SK-N-SH (cell line): ENCODE measurements around the gene DDX54. TPM values are rescaled to one million over a fixed set of nuclear protein-coding genes. Genes with fewer than 3 reads are reported as not detected.
A peak's percentile ranks its signal among the peaks of the same experiment; 100 is the strongest.

Source experiments
- CTCF ChIA-PET: fragments of 300-600, 350-600 bp; formaldehyde crosslinking; extraction: SDS; loops from one replicate; lab custom pipeline; 2021; lab: Yijun Ruan, JAX
- POLR2A ChIA-PET: fragments of 350-600 bp; sonication (Branson Sonifier 250); formaldehyde crosslinking; extraction: SDS; loops from one replicate; lab custom pipeline; 2020; ENCODE audit warnings: antibody characterized with exemption, inconsistent platforms; lab: Yijun Ruan, JAX
- DNase-seq: peaks from one replicate; pipeline ENCODE4 v3.0.0; 2012
- H2AFZ ChIP-seq: fragments of 200-600 bp; sonication (generic); 2 replicates; pipeline ENCODE4 v1.8.1; 2016; ENCODE audit warnings: antibody characterized with exemption, mild to moderate bottlenecking, low read depth
- H3F3A ChIP-seq: fragments of 200-600 bp; sonication (generic); replicated peaks from 2 replicates; pipeline ENCODE3; 2016; ENCODE audit warnings: antibody characterized with exemption, mild to moderate bottlenecking; ENCODE audit not compliant: insufficient read depth
- H3K27ac ChIP-seq, 2 experiments: fragments of 200-500 bp in 1 of 2; fragments of 200-600 bp in 1 of 2; sonication (Bioruptor generic) in 1 of 2; sonication (generic), shearing (Covaris generic) in 1 of 2; 2 replicates each; pipeline versions ENCODE4 v1.5.1 to v1.6.1; 2014 to 2016; ENCODE audit warnings: low read depth in 2 of 2, inconsistent platforms in 1 of 2, low read length in 1 of 2, mild to moderate bottlenecking in 1 of 2, mixed read lengths in 1 of 2
- H3K27me3 ChIP-seq: fragments of 200-600 bp; sonication (generic), shearing (Covaris generic); 2 replicates; pipeline ENCODE4 v1.6.1; 2016; ENCODE audit warnings: mixed run types; ENCODE audit not compliant: insufficient read depth
- H3K36me3 ChIP-seq, 2 experiments: fragments of 200-500 bp in 1 of 2; fragments of 200-600 bp in 1 of 2; sonication (Bioruptor generic) in 1 of 2; sonication (generic) in 1 of 2; replicated peaks in 1 of 2; 2 replicates each; pipeline versions ENCODE3 to v1.5.1; 2014 to 2016; ENCODE audit warnings: low read length in 1 of 2, mild to moderate bottlenecking in 1 of 2; ENCODE audit not compliant: insufficient read depth in 2 of 2, control insufficient read depth in 1 of 2
- H3K4me1 ChIP-seq, 2 experiments: fragments of 200-500 bp in 1 of 2; fragments of 200-600 bp in 1 of 2; sonication (Bioruptor generic) in 1 of 2; sonication (generic), shearing (Covaris generic) in 1 of 2; 2 replicates each; pipeline versions ENCODE4 v1.5.1 to v1.6.1; 2014 to 2016; ENCODE audit warnings: low read depth in 1 of 2, low read length in 1 of 2, mixed run types in 1 of 2; ENCODE audit not compliant: insufficient read depth in 2 of 2, control insufficient read depth in 1 of 2
- H3K4me2 ChIP-seq: fragments of 200-600 bp; sonication (generic), shearing (Covaris generic); 2 replicates; pipeline ENCODE4 v1.6.1; 2017; ENCODE audit warnings: mixed run types
- H3K4me3 ChIP-seq, 2 experiments: fragments of 200-500 bp in 1 of 2; fragments of 200-600 bp in 1 of 2; sonication (Bioruptor generic) in 1 of 2; sonication (generic), shearing (Covaris generic) in 1 of 2; 2 replicates each; pipeline versions ENCODE4 v1.5.1 to v1.8.1; 2014 to 2016; ENCODE audit warnings: low read depth in 2 of 2, inconsistent platforms in 1 of 2, low read length in 1 of 2, mild to moderate bottlenecking in 1 of 2, mixed read lengths in 1 of 2, moderate library complexity in 1 of 2
- H3K79me2 ChIP-seq: fragments of 200-600 bp; sonication (generic); 2 replicates; pipeline ENCODE4 v1.8.1; 2017; ENCODE audit warnings: mild to moderate bottlenecking; ENCODE audit not compliant: insufficient read depth
- H3K9ac ChIP-seq: fragments of 200-600 bp; sonication (generic); 2 replicates; pipeline ENCODE4 v1.6.1; 2017; ENCODE audit warnings: mixed run types
- H3K9me2 ChIP-seq: fragments of 200-600 bp; sonication (generic); 2 replicates; pipeline ENCODE4 v1.6.1; 2017; ENCODE audit warnings: mixed run types
- H3K9me3 ChIP-seq: fragments of 200-600 bp; sonication (generic); 2 replicates; pipeline ENCODE4 v1.6.1; 2017; ENCODE audit warnings: mixed run types, mild to moderate bottlenecking, moderate library complexity
- H4K20me1 ChIP-seq: fragments of 200-600 bp; sonication (generic); 2 replicates; pipeline ENCODE4 v1.6.1; 2017; ENCODE audit warnings: mild to moderate bottlenecking, mixed run types; ENCODE audit not compliant: insufficient read depth
- ELF1 ChIP-seq: IDR thresholded peaks from 2 replicates; pipeline ENCODE4 v1.4.0; 2012
- EP300 ChIP-seq, 2 experiments: IDR thresholded peaks; 2 replicates each; pipeline versions ENCODE4 v1.4.0 to v1.6.1; 2012; ENCODE audit warnings: borderline replicate concordance in 1 of 2, low read depth in 1 of 2, low read length in 1 of 2
- EZH2phosphoT487 ChIP-seq: fragments of 200-600 bp; sonication (generic); IDR thresholded peaks from 2 replicates; pipeline ENCODE4 v1.6.1; 2017; ENCODE audit warnings: low read depth, mixed run types, mild to moderate bottlenecking, antibody characterized with exemption, moderate library complexity, borderline replicate concordance
- NFIC ChIP-seq: IDR thresholded peaks from 2 replicates; pipeline ENCODE4 v1.4.0; 2012; ENCODE audit warnings: borderline replicate concordance
- POLR2AphosphoS5 ChIP-seq: IDR thresholded peaks from 2 replicates; pipeline ENCODE4 v1.6.1; 2012; ENCODE audit warnings: low read depth, low read length
- RAD21 ChIP-seq: IDR thresholded peaks from 2 replicates; pipeline ENCODE4 v1.6.1; 2012; ENCODE audit warnings: mild to moderate bottlenecking, low read length
- TAF1 ChIP-seq: IDR thresholded peaks from 2 replicates; pipeline ENCODE4 v1.6.1; 2012; ENCODE audit warnings: low read depth, mild to moderate bottlenecking, low read length, moderate library complexity, borderline replicate concordance
- WGBS: methylation state at CpG from one replicate; pipeline ENCODE4 v1.1.6; 2017; ENCODE audit warnings: low lambda C conversion rate; 5-methylcytosine and 5-hydroxymethylcytosine counted together
- polyA plus RNA-seq, 3 experiments: library from polyadenylated mRNA; depleted of rRNA; stranded (reverse); fragments of >200 nt; gene quantifications; 2 replicates each; pipeline ENCODE4 v1.2.3, GENCODE V29; 2012
- TF ChIP-seq, protein P1 (sequence below): IDR thresholded peaks from 2 replicates; pipeline ENCODE4 v1.4.0; 2012; ENCODE audit warnings: low read depth, borderline replicate concordance
- TF ChIP-seq, protein P2 (sequence below): IDR thresholded peaks from 2 replicates; pipeline ENCODE4 v1.4.0; 2012; ENCODE audit warnings: low read depth, borderline replicate concordance
- TF ChIP-seq, protein P3 (sequence below): fragments of 150-350 bp; IDR thresholded peaks from 2 replicates; pipeline ENCODE4 v1.6.1; 2017; ENCODE audit warnings: antibody characterized with exemption, low read length, low read depth, borderline replicate concordance
- TF ChIP-seq, protein P4 (sequence below): IDR thresholded peaks from 2 replicates; pipeline ENCODE4 v1.6.1; 2012; ENCODE audit warnings: mild to moderate bottlenecking, low read depth, low read length, moderate library complexity

The DDX54 gene
- polyA plus RNA-seq, 1 of the 3 experiments (the other 2 are of a cell fraction): 69.9 TPM

DNA sequence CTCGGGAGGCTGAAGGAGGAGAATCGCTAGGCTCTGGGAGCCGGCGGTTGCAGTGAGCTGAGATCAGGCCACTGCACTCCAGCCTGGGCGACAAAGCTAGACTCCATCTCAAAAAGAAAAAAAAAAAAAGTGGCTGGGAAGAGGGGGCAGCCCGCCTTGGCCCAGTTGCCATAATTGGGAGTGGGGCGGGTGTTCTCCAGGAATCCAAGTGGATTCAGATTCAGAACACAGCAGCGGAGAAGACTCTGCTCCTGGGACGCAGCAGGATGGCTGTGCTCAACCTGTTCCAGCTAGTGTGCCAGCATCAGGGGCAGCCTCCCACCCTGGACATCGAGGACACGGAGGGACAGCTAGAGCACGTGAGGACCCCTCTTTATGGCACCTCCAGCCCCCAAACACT lies 30.2 kb downstream of the DDX54 start:
- Histone ChIP-seq H3K79me2 (no peaks in the 10 kb centered on the region), H3K27ac (no peak overlapping the region), H3K9ac (no peak overlapping the region), H3K4me1 (peaks cover 0 to 5% of the 10 kb centered on the region in 2 experiments; a peak in 1 of 4 replicates), H3K9me3 (no peaks in the 10 kb centered on the region), H3K27me3 (peaks cover 24% of the 10 kb centered on the region), H2AFZ (no peak overlapping the region), H3K9me2 (no peaks in the 10 kb centered on the region), H4K20me1 (no peaks in the 10 kb centered on the region), H3F3A (peaks cover 13% of the 10 kb centered on the region), H3K4me3 (no peak overlapping the region), H3K36me3 (peaks cover 5 to 24% of the 10 kb centered on the region in 2 experiments), H3K4me2 (no peak overlapping the region)
- ChIA-PET POLR2A (no interaction called here), CTCF (interaction anchor here (0.8 to 7.6 kb wide), 6 partner anchors 19 to 106 kb away, joined by 3 to 49 read pairs (median 20); partner anchors contain the start of genes DTX1 and RASAL1)
- no peak for DNase-seq
- 79% methylated on average over 9 of the region's 12 CpGs for WGBS
- TF ChIP-seq ELF1 (no peak), TAF1 (no peak), EP300 (IDR thresholded peaks at IDR 0.05; ENCODE audit: borderline replicate concordance in 1 of 2, low read depth in 1 of 2, low read length in 1 of 2) (no peak), RAD21 (no peak)
- TF ChIP-seq, protein P1, sequence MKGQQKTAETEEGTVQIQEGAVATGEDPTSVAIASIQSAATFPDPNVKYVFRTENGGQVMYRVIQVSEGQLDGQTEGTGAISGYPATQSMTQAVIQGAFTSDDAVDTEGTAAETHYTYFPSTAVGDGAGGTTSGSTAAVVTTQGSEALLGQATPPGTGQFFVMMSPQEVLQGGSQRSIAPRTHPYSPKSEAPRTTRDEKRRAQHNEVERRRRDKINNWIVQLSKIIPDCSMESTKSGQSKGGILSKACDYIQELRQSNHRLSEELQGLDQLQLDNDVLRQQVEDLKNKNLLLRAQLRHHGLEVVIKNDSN: no peak
- TF ChIP-seq, protein P2, sequence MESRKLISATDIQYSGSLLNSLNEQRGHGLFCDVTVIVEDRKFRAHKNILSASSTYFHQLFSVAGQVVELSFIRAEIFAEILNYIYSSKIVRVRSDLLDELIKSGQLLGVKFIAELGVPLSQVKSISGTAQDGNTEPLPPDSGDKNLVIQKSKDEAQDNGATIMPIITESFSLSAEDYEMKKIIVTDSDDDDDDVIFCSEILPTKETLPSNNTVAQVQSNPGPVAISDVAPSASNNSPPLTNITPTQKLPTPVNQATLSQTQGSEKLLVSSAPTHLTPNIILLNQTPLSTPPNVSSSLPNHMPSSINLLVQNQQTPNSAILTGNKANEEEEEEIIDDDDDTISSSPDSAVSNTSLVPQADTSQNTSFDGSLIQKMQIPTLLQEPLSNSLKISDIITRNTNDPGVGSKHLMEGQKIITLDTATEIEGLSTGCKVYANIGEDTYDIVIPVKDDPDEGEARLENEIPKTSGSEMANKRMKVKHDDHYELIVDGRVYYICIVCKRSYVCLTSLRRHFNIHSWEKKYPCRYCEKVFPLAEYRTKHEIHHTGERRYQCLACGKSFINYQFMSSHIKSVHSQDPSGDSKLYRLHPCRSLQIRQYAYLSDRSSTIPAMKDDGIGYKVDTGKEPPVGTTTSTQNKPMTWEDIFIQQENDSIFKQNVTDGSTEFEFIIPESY: no peak

DNA sequence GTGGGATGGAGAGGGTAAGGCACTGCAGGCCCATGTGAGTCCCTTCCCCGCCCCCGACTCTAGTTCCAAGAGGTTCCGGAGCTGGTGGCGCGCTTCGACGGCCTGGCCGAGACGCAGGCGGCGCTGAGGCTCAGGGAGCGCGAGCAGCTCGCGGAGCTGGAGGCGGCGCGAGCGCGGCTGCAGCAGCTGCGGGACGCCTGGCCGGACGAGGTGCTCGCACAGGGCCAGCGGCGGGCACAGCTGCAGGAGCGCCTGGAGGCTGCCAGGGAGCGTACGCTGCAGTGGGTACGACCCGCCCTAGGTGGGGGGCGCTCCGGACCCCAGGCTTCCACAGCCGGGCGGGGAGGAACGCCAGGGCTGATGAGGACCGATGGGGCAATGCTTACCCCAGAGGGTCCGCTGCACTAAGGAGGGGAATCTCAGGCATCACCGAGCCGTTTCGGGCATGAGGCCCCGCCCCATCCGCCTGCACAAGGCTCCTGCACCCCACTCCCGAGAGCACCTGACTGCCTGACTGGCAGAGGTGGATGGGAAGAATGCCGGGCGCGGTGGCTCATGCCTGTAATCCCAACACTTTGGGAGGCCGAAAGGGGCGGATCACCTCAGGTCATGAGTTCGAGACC lies 30.8 kb downstream of the DDX54 start:
- TF ChIP-seq NFIC: no peak
- TF ChIP-seq, protein P3, sequence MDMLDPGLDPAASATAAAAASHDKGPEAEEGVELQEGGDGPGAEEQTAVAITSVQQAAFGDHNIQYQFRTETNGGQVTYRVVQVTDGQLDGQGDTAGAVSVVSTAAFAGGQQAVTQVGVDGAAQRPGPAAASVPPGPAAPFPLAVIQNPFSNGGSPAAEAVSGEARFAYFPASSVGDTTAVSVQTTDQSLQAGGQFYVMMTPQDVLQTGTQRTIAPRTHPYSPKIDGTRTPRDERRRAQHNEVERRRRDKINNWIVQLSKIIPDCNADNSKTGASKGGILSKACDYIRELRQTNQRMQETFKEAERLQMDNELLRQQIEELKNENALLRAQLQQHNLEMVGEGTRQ: no peak
- TF ChIP-seq, protein P4, sequence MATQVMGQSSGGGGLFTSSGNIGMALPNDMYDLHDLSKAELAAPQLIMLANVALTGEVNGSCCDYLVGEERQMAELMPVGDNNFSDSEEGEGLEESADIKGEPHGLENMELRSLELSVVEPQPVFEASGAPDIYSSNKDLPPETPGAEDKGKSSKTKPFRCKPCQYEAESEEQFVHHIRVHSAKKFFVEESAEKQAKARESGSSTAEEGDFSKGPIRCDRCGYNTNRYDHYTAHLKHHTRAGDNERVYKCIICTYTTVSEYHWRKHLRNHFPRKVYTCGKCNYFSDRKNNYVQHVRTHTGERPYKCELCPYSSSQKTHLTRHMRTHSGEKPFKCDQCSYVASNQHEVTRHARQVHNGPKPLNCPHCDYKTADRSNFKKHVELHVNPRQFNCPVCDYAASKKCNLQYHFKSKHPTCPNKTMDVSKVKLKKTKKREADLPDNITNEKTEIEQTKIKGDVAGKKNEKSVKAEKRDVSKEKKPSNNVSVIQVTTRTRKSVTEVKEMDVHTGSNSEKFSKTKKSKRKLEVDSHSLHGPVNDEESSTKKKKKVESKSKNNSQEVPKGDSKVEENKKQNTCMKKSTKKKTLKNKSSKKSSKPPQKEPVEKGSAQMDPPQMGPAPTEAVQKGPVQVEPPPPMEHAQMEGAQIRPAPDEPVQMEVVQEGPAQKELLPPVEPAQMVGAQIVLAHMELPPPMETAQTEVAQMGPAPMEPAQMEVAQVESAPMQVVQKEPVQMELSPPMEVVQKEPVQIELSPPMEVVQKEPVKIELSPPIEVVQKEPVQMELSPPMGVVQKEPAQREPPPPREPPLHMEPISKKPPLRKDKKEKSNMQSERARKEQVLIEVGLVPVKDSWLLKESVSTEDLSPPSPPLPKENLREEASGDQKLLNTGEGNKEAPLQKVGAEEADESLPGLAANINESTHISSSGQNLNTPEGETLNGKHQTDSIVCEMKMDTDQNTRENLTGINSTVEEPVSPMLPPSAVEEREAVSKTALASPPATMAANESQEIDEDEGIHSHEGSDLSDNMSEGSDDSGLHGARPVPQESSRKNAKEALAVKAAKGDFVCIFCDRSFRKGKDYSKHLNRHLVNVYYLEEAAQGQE: no peak
- no peak for TF ChIP-seq POLR2AphosphoS5
- TF ChIP-seq EZH2phosphoT487: no peak
- 11% methylated on average over 27 of the region's 51 CpGs for WGBS
- ChIA-PET POLR2A (no interaction called here), CTCF (interaction anchor here (1.2 to 7.6 kb wide), 13 partner anchors 8 to 162 kb away, joined by 4 to 49 read pairs (median 6); partner anchors contain the start of genes DTX1 and RASAL1)
- Histone ChIP-seq H3K9me3 (no peaks in the 10 kb centered on the region), H3K27ac (no peak overlapping the region), H3K36me3 (peaks cover 5 to 18% of the 10 kb centered on the region in 2 experiments), H3F3A (peaks cover 13% of the 10 kb centered on the region), H3K9ac (no peak overlapping the region), H3K27me3 (peaks cover 24% of the 10 kb centered on the region), H3K4me3 (peak overlapping the region in 1 of 2 experiments; percentile 6; a peak in 1 of 4 replicates), H4K20me1 (no peaks in the 10 kb centered on the region), H3K79me2 (no peaks in the 10 kb centered on the region), H2AFZ (no peak overlapping the region), H3K9me2 (no peaks in the 10 kb centered on the region), H3K4me2 (peak overlapping the region; percentile 71; the same call in 1 of the 2 replicates), H3K4me1 (peaks cover 5 to 9% of the 10 kb centered on the region in 2 experiments; a peak in 2 of 4 replicates)
- DNase-seq: peak; percentile 83
